Midbrain (tissue), 1 donor: Measurements from ENCODE around the gene UGT8.
"Not testable (repeated sequence)": the region's sequence is repeated elsewhere in the genome, so short reads cannot be mapped to it uniquely, and the experiment has no call there.

Source experiments
- DNase-seq: peaks from one replicate; lab custom pipeline; 2025; lab: John Stamatoyannopoulos, UW

The UGT8 gene

DNA sequence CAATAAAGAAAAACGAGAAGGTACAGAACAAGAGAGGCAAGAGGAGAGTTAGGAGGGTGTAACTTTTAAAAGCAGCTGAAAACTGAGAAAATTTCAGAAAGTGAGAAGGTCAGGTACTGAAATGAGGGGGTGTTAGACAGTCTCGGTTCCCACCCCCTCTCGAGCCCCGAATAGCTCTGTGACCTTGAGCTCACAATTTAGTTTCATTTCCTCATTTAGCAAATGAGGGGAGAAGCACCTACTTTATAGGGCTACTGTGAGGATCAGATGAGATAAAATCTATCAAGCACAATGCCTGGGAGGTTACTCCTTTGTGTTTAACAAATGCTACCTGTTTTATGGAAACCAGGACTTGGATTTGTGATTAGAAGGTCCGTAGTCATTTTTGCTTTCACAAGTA is 4.9 kb downstream of the UGT8 start:
- DNase-seq = no peak

DNA sequence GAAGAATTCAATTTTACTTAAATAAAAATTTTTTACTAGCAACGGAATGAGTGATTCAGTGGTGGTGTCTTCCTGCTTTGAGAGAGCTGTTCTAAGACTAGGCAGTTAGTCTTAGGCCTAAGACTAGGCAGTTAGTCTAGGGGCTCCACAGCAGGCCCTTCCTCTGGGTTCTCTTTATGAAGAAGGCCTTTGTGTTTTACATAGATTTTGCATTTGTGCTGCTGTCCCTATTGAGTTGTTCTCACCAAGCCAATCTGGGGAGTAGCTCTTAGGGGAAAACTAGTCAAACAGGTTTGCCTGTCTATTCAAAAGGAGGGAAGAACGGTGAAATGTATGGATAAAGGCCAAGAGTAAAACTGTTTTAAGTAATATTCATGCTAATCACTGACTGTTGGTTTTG is 7.6 kb downstream of the UGT8 start:
- no peak for DNase-seq

DNA sequence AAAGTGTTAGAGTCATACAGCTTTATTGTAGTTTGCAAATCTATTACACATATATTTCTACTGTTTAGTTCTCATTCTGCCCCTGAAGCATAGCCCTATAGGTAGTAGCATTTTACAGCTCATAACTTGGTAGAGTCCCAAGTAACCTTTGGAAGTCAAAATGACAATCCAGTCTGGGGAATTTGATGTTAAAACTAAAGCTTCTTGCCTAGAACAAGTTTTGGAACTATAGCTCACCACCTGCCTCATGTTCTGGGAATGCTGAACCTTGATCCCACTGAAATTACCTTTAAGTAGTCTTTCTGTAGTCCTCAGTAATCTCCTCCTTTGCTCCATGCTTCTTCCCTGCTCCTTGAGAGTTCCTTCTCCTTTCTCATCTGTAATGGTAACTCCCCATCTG is 8.4 kb downstream of the UGT8 start:
- no peak for DNase-seq

DNA sequence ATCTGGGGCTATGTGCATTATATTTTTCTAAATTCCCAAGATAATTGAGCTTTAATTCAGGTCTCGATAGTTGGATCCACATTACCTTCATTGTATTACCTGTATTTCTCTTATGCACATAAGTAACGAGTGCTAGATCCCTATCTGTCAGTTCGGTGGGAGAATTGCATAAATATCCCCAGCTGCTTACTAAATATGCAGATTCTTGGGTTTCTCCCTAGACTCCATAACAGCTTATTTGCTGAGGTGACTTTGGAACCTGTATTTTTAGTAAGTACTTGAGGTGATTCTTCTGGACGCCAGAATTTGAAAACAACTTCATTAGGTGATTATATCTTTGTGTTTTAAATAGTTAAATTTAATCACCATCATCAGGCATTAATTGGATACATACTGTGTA is 15.0 kb downstream of the UGT8 start:
- DNase-seq = no peak

DNA sequence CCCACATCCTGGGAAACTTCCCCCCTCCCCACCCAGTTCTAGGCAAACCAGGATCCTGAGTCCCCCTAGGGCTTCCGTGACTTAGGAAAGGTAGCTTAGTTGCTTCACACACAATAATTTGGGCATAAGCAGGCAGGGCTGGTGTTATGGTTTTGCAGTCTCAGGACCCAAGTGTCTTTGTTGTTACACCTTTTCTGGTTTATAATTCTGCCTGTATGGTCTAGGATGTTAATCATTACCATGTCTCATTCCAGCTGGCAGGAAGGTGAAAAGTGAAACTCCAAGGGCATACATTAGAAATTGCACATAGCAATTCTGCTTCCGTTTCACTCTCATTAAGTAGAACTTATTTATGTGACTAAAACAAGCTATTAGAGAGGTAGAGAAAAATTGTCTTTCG is 16.8 kb downstream of the UGT8 start:
- no peak for DNase-seq

DNA sequence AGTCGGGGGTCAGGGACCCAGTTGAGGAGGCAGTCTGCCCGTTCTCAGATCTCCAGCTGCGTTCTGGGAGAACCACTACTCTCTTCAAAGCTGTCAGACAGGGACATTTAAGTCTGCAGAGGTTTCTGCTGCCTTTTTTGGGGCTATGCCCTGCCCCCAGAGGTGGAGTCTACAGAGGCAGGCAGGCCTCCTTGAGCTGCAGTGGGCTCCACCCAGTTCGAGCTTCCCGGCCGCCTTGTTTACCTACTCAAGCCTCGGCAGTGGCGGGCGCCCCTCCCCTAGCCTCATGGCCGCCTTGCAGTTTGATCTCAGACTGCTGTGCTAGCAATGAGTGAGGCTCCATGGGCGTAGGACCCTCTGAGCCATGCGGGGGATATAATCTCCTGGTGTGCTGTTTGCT is 17.4 kb downstream of the UGT8 start:
- not testable (repeated sequence) for DNase-seq

DNA sequence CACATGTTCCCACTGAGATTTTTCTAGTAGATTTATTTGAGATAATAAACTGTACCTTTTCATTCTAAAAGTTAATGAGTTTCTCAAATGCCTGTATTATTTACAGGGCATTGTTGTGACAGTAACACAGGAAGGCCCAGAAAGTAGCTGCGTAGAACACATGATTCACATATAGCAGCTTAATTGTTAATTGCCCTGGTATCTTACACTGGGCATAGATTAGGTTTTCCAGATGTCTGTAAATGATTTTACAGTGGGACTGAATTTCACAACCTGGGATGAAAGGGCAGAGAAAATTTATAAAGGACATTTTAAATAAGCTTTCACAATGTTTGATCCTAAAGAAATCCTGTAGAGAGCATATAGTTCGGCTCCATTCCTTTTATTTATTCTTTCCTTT is 27.6 kb downstream of the UGT8 start:
- no peak for DNase-seq

DNA sequence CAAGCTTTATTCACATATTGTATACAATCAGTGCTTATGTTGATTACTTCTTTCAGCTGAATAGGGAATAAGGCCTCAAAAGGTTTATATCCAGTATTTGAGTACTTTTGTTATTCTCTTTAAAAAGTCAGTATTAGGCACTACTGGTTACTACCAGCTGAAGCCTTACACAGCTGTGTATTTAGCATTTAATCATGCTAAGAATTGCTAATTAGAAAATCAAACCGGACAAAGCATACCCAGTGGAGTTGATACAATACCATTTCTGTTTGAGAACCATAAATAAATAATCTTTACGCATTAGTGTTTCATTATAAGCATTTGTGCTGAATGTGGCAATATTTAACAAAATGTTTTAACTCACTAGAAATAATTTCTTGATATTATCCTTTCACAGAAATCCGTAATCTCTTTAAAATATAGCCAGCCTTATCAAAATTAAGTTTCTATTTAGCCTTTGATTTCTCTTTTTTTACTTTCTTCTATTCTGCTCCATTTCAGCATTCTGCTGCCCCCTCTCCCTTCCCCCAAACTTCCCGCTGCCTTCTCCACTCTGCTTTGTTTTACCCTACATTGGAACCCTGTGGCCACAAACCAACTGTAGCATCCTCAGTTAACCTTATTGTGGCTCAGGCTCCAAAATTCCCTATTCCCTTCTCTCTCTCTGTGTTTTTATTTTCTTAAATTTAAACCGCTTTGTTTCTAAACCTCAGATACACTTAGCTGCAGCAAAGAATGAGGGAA is 37.8 kb downstream of the UGT8 start:
- DNase-seq = peak; percentile 77

DNA sequence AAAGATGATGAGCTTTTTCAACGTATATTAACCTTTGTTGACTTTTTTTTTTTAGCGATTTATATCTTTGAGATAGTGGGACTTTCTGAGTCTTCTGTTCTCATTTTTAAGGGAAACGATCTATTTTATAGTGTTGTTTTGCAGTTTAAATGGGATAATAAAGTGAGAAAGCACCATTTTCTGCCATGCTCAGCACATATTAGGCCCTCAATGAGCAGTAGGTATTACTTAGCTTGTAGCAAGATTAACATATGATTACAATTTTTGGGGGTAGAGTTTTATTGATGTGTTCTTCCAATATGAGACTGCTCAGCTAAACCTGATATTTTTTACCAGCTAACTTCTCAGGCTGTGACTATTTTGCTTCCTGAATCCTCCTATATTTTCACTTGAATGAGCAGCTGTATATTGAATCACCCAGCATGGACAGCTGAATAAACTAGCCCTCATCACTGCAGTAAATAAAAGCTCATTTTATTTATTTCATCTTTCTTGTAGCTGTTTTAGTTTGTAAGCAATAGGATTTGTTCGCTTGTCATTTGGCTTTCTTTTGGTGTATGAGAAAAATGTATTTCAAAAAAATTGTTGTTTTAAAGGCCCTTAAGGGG is 43.7 kb downstream of the UGT8 start:
- no peak for DNase-seq

DNA sequence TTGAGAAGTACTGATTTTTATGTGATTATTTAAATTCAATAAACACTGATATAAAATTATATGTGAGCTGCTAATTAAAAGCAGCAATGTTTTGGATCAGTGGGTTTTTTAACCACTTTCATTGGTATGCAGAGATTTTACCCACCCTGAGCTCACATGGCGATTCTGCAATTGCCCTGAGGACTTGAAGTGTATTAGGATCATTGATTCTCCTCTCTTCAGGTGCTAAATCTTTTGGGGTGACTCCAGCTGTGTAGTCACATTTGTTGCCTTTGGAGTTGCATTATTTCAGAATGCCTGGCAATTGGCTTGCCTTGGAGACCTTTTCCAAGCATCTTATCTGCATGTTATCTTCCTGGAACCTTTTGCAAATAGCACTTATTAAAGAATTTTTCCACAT is 51.3 kb downstream of the UGT8 start:
- DNase-seq = no peak

DNA sequence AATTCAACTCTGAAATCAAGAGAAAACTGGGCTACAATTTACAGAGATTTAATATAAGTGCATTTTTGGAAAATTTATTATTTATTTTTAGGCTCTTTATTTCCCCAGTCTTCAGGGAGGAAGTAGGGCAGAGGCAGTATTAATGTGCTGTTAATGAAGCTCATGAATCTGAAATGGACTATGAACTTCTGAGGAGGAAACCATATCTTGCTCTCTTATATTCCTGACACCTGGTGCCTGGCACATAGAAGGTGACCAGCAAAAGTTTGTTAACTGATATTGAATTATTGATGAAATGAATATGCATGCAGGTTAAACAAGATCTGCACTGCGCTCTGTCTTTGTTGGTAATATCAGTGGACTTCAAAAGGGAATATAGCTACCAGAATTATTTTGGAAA is 55.1 kb downstream of the UGT8 start:
- DNase-seq = no peak

DNA sequence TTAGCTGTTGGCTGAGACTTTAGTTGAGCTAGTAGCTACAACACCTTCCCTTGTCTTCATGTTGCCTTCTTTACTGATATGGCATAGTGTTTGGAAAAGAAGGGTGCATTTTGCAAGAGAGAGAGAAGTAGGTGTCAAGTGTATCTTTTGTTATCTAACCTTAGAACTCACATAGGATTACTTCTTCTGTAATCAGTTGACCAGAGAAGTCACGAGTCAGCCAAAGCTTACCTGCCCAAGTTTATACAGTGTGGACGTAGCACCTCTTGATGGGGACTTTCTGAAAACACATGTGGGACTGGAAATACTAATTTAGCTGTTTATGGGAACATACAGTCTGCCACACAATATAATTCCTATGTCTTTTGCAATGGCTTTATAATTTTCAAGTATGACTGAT is 56.0 kb downstream of the UGT8 start:
- no peak for DNase-seq

DNA sequence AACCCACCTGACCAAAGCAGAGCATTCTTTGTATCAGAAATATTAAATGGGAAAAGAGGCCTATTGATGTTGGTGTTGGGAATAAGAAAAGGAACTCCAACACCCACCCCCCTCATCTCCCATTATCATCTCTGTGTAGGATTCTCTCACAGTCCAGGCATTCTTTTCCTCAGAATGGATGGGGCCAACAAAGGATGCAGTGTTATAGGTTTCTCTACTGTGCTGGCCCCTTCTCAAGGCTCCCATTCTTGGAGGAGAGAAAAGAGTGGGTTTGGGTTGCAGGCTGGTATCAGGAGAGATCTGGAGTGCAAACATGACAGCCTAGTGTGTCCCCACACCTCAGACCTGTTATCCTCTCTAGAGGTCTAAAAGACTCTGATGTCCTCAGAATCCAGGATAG is 59.6 kb downstream of the UGT8 start:
- DNase-seq = peak; percentile 62

DNA sequence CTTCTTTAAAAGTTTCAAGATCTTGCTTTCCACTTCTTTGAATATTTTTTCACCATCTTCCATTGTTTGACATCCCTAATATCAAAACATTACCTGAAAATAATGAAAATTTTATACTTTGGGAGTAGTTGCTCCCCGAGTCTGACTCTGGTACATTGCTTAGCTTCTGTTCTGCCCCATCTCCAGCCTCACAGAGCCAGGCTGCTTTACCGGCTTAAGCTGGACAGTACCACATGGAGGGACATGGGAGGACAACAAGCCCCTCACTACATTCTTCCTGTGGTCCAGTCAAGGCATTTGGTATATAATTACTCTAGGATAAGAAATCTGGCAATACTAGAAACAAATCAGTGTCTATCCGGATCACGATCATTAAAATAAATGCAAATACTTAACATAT is 60.2 kb downstream of the UGT8 start:
- no peak for DNase-seq

DNA sequence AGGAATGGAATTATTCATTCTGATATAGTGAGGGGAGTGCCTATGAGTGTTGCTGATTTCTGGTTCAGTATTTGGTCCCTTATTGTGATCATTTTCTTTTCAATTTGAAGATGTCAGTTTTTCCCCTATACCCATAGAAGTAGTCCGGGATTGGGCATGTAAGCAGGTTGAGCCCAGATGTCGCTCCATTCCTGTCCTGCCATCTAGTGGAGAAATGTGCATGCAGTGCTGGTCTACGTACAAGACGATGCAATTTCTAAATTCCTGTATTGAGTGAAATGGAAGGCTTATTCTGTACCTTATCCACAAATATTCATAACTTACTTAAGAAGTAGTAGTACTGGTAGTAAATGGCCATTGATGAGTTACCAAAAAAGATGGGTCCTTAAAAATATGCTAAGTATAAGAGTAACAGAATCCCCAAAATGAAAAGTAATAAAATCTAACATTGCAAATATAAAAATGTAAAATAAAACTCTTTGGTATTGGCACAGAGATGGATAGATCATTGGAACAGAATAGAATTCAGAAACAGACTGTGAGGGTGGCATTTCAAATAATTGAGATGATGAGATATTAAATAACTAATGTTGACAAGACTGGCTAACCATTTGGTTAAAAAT is 60.9 kb downstream of the UGT8 start:
- peak; percentile 84 for DNase-seq

DNA sequence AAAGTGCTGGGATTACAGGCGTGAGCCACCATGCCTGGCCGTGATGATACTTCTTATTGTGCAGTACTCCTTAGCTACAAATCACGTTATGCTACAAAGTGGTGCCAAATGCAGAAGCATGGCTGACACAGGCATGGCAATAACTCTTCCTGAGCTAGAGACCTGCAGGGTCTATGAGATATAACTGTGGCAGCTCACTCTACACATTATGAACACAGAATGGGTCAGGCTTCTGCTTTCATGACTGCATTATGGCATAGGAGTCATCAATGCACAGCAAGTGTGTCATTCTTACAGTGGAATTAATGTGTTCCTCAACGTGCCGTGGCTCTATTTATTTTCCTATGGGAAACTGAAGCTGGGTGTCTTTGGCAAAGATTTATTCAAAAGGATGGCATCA is 64.5 kb downstream of the UGT8 start:
- DNase-seq = no peak

DNA sequence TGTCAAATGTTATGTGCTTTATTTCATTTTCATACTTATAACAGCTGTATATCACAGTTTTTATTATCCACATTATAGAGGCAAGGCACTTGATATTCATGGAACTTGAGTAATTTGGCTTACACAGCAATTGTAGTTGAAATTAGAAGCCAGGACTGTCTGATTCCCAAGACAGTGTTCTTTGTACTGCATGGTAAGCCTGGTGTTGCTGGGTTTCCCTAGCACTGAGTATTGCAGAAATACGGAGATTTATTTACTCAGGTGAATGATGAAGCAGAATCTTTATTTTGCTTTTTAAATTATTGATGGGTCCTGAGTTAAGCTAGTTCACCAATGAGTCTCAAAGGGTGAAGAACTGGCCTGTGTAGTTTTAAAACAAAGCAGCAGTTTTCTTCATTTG is 70.0 kb downstream of the UGT8 start:
- no peak for DNase-seq

DNA sequence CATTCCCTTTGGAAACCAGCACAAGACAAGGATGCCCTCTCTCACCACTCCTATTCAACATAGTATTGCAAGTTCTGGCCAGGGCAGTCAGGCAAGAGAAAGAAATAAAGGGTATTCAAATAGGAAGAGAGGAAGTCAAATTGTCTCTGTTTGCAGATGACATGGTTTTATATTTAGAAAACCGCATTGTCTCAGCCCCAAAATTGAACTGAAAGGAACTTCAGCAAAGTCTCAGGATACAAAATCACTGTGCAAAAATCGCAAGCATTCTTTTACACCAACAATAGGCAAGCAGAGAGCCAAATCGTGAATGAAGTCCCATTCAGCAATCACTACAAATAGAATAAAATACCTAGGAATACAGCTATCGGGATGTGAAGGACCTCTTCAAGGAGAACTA is 72.1 kb downstream of the UGT8 start:
- not testable (repeated sequence) for DNase-seq

DNA sequence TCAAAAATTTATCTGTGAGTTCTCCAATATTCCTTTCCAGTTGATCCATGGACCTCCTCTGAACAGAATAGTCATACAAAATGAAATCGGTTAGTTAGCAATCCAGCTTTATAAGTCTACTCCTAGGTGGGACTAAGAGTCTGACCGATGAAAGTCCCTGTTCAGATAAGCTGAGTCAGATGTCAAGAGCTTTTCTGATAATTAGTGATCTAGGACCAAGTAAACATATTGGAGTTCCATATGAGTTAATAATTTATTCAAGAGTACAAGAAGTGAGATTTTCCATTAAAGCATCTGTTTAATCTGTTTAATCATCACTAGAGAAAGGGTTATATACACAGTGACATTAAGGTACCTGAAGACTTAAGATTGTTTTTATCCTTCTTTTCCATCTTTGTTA is 74.7 kb downstream of the UGT8 start:
- no peak for DNase-seq

DNA sequence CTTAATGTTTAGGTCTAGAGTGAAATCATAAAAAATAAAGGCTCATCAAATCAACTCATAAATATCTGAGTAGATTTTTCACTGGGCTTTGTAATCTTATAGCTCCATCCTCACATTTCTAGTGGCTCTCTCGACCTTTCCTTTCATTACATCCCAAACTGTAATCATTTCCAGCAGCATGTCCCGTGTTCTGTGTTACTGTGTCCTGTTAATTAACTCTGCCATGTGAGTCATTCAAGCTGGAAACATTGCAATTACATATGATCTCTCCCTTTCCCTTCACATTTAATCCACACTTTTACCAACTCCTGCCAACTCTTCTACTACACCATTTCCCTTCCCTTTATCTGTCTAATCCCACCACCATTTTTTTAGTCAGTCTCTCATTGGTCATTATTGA is 75.5 kb downstream of the UGT8 start:
- no peak for DNase-seq

DNA sequence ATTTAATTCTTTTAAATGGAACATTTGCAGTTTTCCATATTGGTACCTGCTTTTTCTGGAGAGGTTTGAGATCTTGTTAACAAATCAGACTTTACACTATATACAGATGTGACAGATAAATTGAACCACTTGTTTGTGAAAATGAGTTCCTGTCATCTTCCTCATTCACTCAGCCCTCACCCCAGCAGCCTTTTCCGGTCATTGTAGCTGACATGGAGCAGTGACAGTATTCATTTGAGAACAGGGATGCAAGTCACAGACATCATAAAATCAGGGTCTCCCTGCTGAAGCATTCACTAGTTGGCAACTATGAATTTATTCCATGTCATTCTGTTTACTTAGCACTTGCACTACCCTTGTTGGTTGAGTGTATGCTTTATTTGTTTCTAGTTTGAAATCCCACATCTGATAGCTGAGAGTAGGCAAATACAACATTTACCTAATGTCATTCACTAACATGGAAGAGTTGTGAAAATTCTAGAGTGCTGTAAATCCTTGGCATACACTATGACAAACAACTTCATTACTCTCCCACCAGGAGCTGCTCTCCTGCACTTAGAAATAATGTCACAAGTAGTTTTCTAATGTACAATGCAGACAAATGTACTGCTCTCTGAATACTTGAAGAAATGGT is 78.9 kb downstream of the UGT8 start:
- DNase-seq = no peak

DNA sequence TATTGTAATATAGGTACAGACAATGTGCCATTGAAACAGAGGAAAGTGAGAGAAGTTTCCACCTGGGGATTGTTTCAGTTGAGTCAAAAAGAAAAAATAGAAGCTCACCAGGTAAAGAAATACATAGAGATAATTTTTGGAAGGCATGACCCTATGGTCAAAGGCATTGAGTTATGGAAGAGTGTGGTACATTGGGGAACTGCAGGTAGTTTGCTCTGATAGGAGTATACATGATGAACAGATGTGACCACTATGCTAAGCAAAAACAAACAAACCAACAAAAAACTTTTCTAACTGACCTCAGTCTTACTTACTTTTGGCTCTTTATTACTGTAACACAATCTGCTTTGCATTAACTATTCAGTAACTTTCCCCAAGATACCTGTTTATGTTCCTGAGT is 85.9 kb downstream of the UGT8 start:
- DNase-seq = no peak

DNA sequence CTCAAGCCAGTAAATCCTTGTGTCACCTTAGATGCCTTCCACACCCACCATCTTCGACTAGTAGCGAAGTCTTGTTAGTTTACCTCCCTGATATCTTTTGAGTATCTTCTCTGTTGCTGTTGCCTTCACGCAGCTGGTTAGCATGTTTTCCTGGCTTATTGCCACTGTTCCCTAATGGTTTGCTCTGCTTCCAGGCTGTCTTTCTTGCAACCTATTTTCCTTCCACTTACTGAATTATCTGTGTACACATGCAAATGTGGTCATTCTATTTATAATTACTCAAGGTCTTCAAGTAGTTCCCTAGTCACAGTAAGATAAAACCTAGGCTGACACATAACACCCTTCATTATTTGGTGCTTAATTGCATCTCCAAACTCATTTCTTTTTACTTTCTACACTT is 89.5 kb downstream of the UGT8 start:
- DNase-seq = peak; percentile 17
